MCF 10A (cell line): Measurements from ENCODE around the gene FAR2. TPM values are rescaled to one million over a fixed set of nuclear protein-coding genes. Genes with fewer than 3 reads are reported as not detected.
"Not testable (repeated sequence)": the region's sequence is repeated elsewhere in the genome, so short reads cannot be mapped to it uniquely, and the experiment has no call there.

Source experiments
- BruUV-seq: library from RNA; stranded (reverse); fragments of 400-500 nt; replicated peaks from 2 replicates; lab custom pipeline; 2021; lab: Mats Ljungman, UMichigan
- CTCF ChIA-PET: fragments of 300-600 bp; sonication (Branson Sonifier 250); formaldehyde crosslinking; extraction: SDS; loops from one replicate; lab custom pipeline; 2021; ENCODE audit warnings: antibody characterized with exemption, inconsistent platforms; lab: Yijun Ruan, JAX
- POLR2A ChIA-PET: fragments of 300-600, 350-650 bp; sonication (Branson Sonifier 250); formaldehyde crosslinking; extraction: SDS; loops from one replicate; lab custom pipeline; 2020; ENCODE audit warnings: antibody characterized with exemption, inconsistent platforms; lab: Yijun Ruan, JAX
- DNase-seq: peaks from one replicate; pipeline ENCODE4 v3.0.0-alpha.2; 2018; ENCODE audit not compliant: unreplicated experiment
- H3K27ac Mint-ChIP-seq: one replicate; pipeline ENCODE4 v1.8.0; 2022; ENCODE audit warnings: mild to moderate bottlenecking, low read depth, mixed read lengths; ENCODE audit not compliant: unreplicated experiment
- H3K27me3 Mint-ChIP-seq: one replicate; pipeline ENCODE4 v1.8.0; 2022; ENCODE audit warnings: mixed read lengths; ENCODE audit not compliant: insufficient read depth, unreplicated experiment
- H3K36me3 Mint-ChIP-seq: one replicate; pipeline ENCODE4 v1.8.0; 2022; ENCODE audit warnings: mild to moderate bottlenecking, moderate library complexity, mixed read lengths; ENCODE audit not compliant: insufficient read depth, unreplicated experiment
- H3K4me1 Mint-ChIP-seq: one replicate; pipeline ENCODE4 v1.8.0; 2022; ENCODE audit warnings: mixed read lengths; ENCODE audit not compliant: insufficient read depth, unreplicated experiment
- H3K4me3 Mint-ChIP-seq: one replicate; pipeline ENCODE4 v1.8.0; 2022; ENCODE audit warnings: mild to moderate bottlenecking, moderate library complexity, mixed read lengths; ENCODE audit not compliant: unreplicated experiment
- H3K9me3 Mint-ChIP-seq: one replicate; pipeline ENCODE4 v1.8.0; 2022; ENCODE audit warnings: mixed read lengths; ENCODE audit not compliant: unreplicated experiment
- CTCF ChIP-seq: fragments of 200-600 bp; IDR thresholded peaks from one replicate; pipeline ENCODE4 v1.8.0; 2022; ENCODE audit warnings: antibody characterized with exemption, mild to moderate bottlenecking; ENCODE audit not compliant: unreplicated experiment
- intact Hi-C: fragments of 100-400 bp; cut with micrococcal nuclease; formaldehyde crosslinking; loops from 2 replicates; pipeline ENCODE4 v1.14.1; 2022
- total RNA-seq: library from RNA; stranded (reverse); gene quantifications from 2 replicates; pipeline ENCODE4 v1.2.3, GENCODE V29; 2022

FAR2 gene
- total RNA-seq, 1 experiment from 2014 or later: 1.7 TPM

- ChIA-PET CTCF (interaction anchor here (0.6 kb wide), 1 partner anchor 22 kb away, joined by 3 read pairs; no protein-coding TSS in a partner anchor), POLR2A (interaction anchor here (1.1 kb wide), 2 partner anchors 8 to 19 kb away, joined by 3 to 4 read pairs; partner anchors contain the start of gene FAR2)
- no peaks in the 10 kb centered on the region for H3K9me3 Mint-ChIP-seq
- DNase-seq: no peak
- H3K4me3 Mint-ChIP-seq: no peak overlapping the region
- H3K27ac Mint-ChIP-seq: no peak overlapping the region
- no peaks in the 10 kb centered on the region for H3K27me3 Mint-ChIP-seq
- H3K4me1 Mint-ChIP-seq: no peaks in the 10 kb centered on the region
- H3K36me3 Mint-ChIP-seq: no peaks in the 10 kb centered on the region
- no TSS peak for BruUV-seq
- intact Hi-C loops: no loop called here
- TF ChIP-seq CTCF: no peak
Observed at GRCh38 chr12:29167988-29168387, 18.9 kb downstream of the FAR2 start.

DNA sequence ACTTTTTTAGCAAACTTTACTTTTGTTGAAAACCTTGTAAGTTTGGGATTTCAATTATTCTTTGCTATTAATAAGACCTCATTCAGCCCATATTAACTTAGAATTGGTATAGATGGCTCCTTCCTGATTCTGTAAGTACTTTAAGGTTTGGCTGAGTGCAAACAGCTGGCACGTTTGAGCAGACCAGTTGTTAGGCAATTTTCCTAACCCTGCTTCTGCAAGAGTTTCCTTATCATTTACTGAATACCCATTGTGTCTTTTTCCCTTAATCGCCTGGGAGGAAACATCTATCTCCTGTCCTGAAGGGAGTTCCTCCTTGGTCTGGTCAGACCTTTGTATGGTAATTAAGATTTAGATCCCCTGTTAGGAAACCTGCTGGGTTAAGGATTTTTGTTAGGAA lies 20.9 kb downstream of the FAR2 start:
- H3K4me1 Mint-ChIP-seq, CTCF ChIA-PET, DNase-seq, H3K36me3 Mint-ChIP-seq, H3K27ac Mint-ChIP-seq, H3K27me3 Mint-ChIP-seq, H3K9me3 Mint-ChIP-seq, POLR2A ChIA-PET, BruUV-seq, H3K4me3 Mint-ChIP-seq, intact Hi-C loops: not testable (repeated sequence)

- not testable (repeated sequence) for H3K9me3 Mint-ChIP-seq, BruUV-seq
Observed at GRCh38 chr12:29170478-29171084, 21.5 kb downstream of the FAR2 start.

GRCh38 chr12:29171421-29172258 lies 22.6 kb downstream of the FAR2 start:
- Mint-ChIP-seq H3K4me1 (no peaks in the 10 kb centered on the region), H3K27ac (no peak overlapping the region), H3K4me3 (no peak overlapping the region), H3K9me3 (no peaks in the 10 kb centered on the region), H3K36me3 (no peaks in the 10 kb centered on the region), H3K27me3 (no peaks in the 10 kb centered on the region)
- BruUV-seq: no TSS peak
- TF ChIP-seq CTCF: no peak
- no peak for DNase-seq
- POLR2A ChIA-PET: no interaction called here
- CTCF ChIA-PET: no interaction called here
- intact Hi-C loops: no loop called here

More at GRCh38 chr12:29170478-29171084, 21.5 kb downstream of the FAR2 start:
- H3K4me1 Mint-ChIP-seq, intact Hi-C loops, CTCF ChIA-PET, H3K36me3 Mint-ChIP-seq, H3K4me3 Mint-ChIP-seq, H3K27ac Mint-ChIP-seq, POLR2A ChIA-PET, DNase-seq, H3K27me3 Mint-ChIP-seq: not testable (repeated sequence)

GRCh38 chr12:29176941-29177340 lies 27.9 kb downstream of the FAR2 start:
- no TSS peak for BruUV-seq
- H3K4me1 Mint-ChIP-seq: no peaks in the 10 kb centered on the region
- no peak overlapping the region for H3K27ac Mint-ChIP-seq
- no peaks in the 10 kb centered on the region for H3K9me3 Mint-ChIP-seq
- ChIA-PET CTCF (no interaction called here), POLR2A (no interaction called here)
- no peak overlapping the region for H3K4me3 Mint-ChIP-seq
- peak; percentile 17 for DNase-seq
- intact Hi-C loops: no loop called here
- no peaks in the 10 kb centered on the region for H3K36me3 Mint-ChIP-seq
- TF ChIP-seq CTCF: no peak
- no peaks in the 10 kb centered on the region for H3K27me3 Mint-ChIP-seq

- CTCF ChIA-PET, POLR2A ChIA-PET, H3K4me1 Mint-ChIP-seq, H3K27me3 Mint-ChIP-seq, DNase-seq, BruUV-seq, H3K9me3 Mint-ChIP-seq, intact Hi-C loops, H3K4me3 Mint-ChIP-seq, H3K27ac Mint-ChIP-seq, H3K36me3 Mint-ChIP-seq: not testable (repeated sequence)
Observed at GRCh38 chr12:29182247-29182646, 33.2 kb downstream of the FAR2 start.
